ENCODE results near the gene TPT1. TPM values are rescaled to one million over a fixed set of nuclear protein-coding genes. Genes with fewer than 3 reads are reported as not detected.
A peak's percentile ranks its signal among the peaks of the same experiment; 100 is the strongest.

The TPT1 gene
- total and polyA plus RNA-seq, 3 donors from 2014 or later = 789 to 2,831 (median 1,272) TPM

DNA sequence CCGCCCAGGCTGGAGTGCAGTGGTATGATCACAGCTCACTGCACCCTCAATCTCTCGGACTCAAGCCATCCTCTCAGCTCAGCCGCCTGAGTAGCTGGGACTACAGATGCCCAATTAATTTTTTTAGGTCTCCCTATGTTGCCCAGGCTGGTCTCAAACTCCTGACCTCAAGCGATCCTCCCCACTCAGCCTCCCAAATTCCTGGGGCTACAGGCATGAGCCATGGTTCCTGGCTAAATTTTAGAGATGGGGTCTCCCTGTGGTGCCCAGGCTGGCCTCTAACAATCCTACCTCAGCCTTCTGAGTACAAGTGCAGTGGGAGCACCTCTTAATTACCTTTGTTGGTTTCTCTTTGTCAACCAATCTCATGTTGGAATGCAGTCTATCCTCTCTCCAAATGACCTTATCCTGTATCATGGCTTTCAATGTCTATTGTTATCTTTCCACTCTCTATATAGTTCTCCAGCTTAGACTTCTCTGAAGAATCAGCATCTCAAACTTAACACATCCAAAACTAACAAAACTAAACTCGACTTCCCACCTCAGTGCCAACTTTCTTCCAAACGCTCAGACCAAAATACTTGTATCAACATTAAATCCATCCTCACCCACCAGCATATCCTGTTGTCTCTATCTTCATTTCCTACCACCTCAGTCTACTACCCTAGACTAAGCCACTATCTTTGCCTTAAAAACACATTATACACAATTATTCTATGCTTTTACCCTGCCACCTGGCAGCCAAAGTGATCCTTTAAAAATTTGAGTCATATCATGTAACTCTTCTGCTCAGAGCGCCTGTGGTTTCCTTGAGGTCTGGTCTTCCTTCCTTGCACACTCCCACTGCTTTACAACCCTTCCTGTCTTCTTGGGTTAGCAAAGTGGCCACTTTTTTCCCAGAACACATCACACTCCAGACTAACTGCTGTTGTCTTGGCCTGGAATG lies 6.7 kb downstream of the TPT1 start:
- Histone ChIP-seq H3K9me3 (no peaks in the 10 kb centered on the region), H3K4me3 (no peak overlapping the region), H3K27me3 (no peaks in the 10 kb centered on the region), H3K36me3 (ENCODE audit: low read depth, missing control alignments) (no peaks in the 10 kb centered on the region), H3K4me1 (peaks cover 18% of the 10 kb centered on the region), H3K27ac (peak overlapping the region in 1 of 2 donors; percentile 25)
- WGBS, 2 donors = 72 to 73% methylated on average over 7 of the region's 7 CpGs
- DNase-seq = no peak
- TF ChIP-seq POLR2A (IDR thresholded peaks at IDR 0.05) = no peak
- TF ChIP-seq, protein P1, sequence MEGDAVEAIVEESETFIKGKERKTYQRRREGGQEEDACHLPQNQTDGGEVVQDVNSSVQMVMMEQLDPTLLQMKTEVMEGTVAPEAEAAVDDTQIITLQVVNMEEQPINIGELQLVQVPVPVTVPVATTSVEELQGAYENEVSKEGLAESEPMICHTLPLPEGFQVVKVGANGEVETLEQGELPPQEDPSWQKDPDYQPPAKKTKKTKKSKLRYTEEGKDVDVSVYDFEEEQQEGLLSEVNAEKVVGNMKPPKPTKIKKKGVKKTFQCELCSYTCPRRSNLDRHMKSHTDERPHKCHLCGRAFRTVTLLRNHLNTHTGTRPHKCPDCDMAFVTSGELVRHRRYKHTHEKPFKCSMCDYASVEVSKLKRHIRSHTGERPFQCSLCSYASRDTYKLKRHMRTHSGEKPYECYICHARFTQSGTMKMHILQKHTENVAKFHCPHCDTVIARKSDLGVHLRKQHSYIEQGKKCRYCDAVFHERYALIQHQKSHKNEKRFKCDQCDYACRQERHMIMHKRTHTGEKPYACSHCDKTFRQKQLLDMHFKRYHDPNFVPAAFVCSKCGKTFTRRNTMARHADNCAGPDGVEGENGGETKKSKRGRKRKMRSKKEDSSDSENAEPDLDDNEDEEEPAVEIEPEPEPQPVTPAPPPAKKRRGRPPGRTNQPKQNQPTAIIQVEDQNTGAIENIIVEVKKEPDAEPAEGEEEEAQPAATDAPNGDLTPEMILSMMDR (IDR thresholded peaks at IDR 0.05) = no peak
- intact Hi-C loops (cut with DNase I; ENCODE audit: low total_unique reads) = no loop called here

DNA sequence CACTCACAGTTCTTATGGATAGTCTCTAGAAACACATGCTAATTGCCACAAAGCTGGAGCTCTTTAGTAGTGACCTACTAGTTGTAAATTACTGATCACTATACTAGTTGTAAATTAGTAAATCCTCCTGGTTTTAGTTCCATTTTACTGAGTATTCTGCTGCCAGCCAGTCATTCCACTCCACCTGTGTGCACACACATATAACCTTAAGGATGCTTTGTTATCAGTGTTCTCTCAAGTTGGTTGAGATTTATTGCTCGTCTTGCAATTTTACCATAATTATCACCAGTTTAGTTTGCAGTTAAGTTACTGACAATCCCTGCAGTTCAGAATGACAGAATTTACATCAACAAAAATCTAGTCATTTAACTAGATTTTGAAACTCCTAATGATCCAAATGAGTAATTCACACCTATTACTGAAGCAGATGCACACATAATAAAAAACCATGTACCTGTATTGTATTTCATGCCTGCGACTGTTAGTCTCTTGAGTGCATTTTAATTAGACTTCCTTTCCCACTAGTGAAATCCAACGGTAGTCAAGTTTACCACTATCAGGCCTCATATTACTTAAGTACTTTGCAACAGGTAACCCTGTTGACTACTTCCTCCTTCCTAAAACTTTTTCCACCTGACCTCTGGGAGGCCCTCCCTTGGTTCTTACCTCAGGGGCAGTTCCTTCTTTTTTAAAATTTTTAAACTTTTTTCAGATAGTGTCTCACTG lies 7.6 kb downstream of the TPT1 start:
- intact Hi-C loops (cut with DNase I; ENCODE audit: low total_unique reads) = no loop called here
- H3K9me3 ChIP-seq = no peaks in the 10 kb centered on the region
- H3K4me3 ChIP-seq = no peak overlapping the region
- H3K4me1 ChIP-seq = peaks cover 12% of the 10 kb centered on the region
- TF ChIP-seq, protein P1 (IDR thresholded peaks at IDR 0.05) = no peak
- TF ChIP-seq POLR2A (IDR thresholded peaks at IDR 0.05) = no peak
- H3K27me3 ChIP-seq = no peaks in the 10 kb centered on the region
- WGBS, 2 donors = 75 to 78% methylated on average over 3 of the region's 3 CpGs
- H3K27ac ChIP-seq = peak overlapping the region in 1 of 2 donors; percentile 13
- DNase-seq = no peak
- no peaks in the 10 kb centered on the region for H3K36me3 ChIP-seq (ENCODE audit: low read depth, missing control alignments)

DNA sequence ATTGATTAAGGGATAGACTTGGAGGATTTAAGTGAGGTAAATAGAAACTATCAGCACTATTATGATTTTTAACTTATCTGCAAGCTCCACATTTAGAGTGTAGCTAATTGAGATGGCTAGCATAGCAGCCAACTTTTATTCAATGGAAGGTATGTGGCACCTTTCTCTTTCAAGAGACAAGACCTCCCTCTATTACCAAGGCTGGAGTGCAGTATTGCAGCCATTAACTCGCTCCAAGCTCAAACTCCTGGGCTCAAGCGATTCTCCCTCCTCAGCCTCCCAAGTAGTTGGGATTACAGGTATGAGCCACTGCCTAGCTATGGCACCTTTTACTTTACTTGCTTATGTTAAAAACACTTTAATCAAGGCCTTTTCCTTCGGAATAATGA lies 8.2 kb downstream of the TPT1 start:
- Histone ChIP-seq H3K4me1 (peaks cover 7% of the 10 kb centered on the region), H3K27me3 (no peaks in the 10 kb centered on the region), H3K4me3 (no peak overlapping the region), H3K36me3 (ENCODE audit: low read depth, missing control alignments) (no peaks in the 10 kb centered on the region), H3K27ac (no peak overlapping the region), H3K9me3 (no peaks in the 10 kb centered on the region)
- no peak for DNase-seq
- intact Hi-C loops (cut with DNase I; ENCODE audit: low total_unique reads) = no loop called here
- 91 to 92% methylated on average over 3 of the region's 3 CpGs for WGBS, 2 donors
- TF ChIP-seq POLR2A (IDR thresholded peaks at IDR 0.05) = no peak
- TF ChIP-seq, protein P1 (IDR thresholded peaks at IDR 0.05) = no peak

GRCh38 chr13:45332036-45332830 lies 8.8 kb downstream of the TPT1 start:
- Histone ChIP-seq H3K27me3 (no peaks in the 10 kb centered on the region), H3K9me3 (no peaks in the 10 kb centered on the region), H3K27ac (no peak overlapping the region), H3K4me1 (peaks cover 7% of the 10 kb centered on the region), H3K36me3 (ENCODE audit: low read depth, missing control alignments) (no peaks in the 10 kb centered on the region), H3K4me3 (no peak overlapping the region)
- DNase-seq = no peak
- intact Hi-C loops (cut with DNase I; ENCODE audit: low total_unique reads) = no loop called here
- no peak for TF ChIP-seq POLR2A (IDR thresholded peaks at IDR 0.05)
- TF ChIP-seq, protein P1 (IDR thresholded peaks at IDR 0.05) = no peak
- 87 to 95% methylated on average over 2 of the region's 2 CpGs for WGBS, 2 donors

Measured in testis (tissue), 3 donors.